Endothelial cell of hepatic sinusoid (primary cell): Measurements from ENCODE around the gene NME8.

ENCODE experiments used
- in situ Hi-C: cut with HindIII; loops from 2 replicates; pipeline ENCODE4 v1.10.0; 2017; ENCODE audit warnings: low sequenced_read_pairs

Gene NME8

GRCh38 chr7:37899712-37900247 lies 51.4 kb downstream of the NME8 start:
- in situ Hi-C loops = no loop called here

GRCh38 chr7:37901236-37901827 lies 52.9 kb downstream of the NME8 start:
- in situ Hi-C loops = no loop called here

GRCh38 chr7:37901890-37902524 lies 53.6 kb downstream of the NME8 start:
- in situ Hi-C loops = no loop called here

- in situ Hi-C loops = no loop called here
Measured at GRCh38 chr7:37908221-37908788, 59.9 kb downstream of the NME8 start.

- in situ Hi-C loops = no loop called here
Measured at GRCh38 chr7:37912756-37913155, 64.4 kb downstream of the NME8 start.

GRCh38 chr7:37915438-37915837 lies 67.0 kb downstream of the NME8 start:
- in situ Hi-C loops = no loop called here

- in situ Hi-C loops = no loop called here
Measured at GRCh38 chr7:37916017-37916672, 67.7 kb downstream of the NME8 start.

- in situ Hi-C loops = no loop called here
Measured at GRCh38 chr7:37916673-37917660, 68.6 kb downstream of the NME8 start, which contains the start of gene SFRP4. Gene SFRP4, minus strand, starts transcription at chr7:37916817. Its CDS starts 280 bp downstream, at chr7:37916537.

GRCh38 chr7:37918526-37918925 lies 70.1 kb downstream of the NME8 start:
- in situ Hi-C loops = no loop called here

GRCh38 chr7:37920305-37920848 lies 72.0 kb downstream of the NME8 start, which contains the start of gene EPDR1:
Gene EPDR1, plus strand, starts transcription at chr7:37920640. Its CDS starts 300 bp downstream, at chr7:37920940.
- in situ Hi-C loops = no loop called here

- in situ Hi-C loops = no loop called here
Measured at GRCh38 chr7:37920849-37921805, 72.7 kb downstream of the NME8 start.

- in situ Hi-C loops = no loop called here
Measured at GRCh38 chr7:37921876-37922275, 73.5 kb downstream of the NME8 start.

- in situ Hi-C loops = no loop called here
Measured at GRCh38 chr7:37923996-37924395, 75.6 kb downstream of the NME8 start.

- in situ Hi-C loops = no loop called here
Measured at GRCh38 chr7:37924491-37925041, 76.2 kb downstream of the NME8 start.

GRCh38 chr7:37925620-37926019 lies 77.2 kb downstream of the NME8 start:
- in situ Hi-C loops = no loop called here

GRCh38 chr7:37927773-37928444 lies 79.5 kb downstream of the NME8 start:
- in situ Hi-C loops = no loop called here

GRCh38 chr7:37928878-37929277 lies 80.5 kb downstream of the NME8 start:
- in situ Hi-C loops = no loop called here
